Type B pancreatic cell (in vitro differentiated cells): Measurements from ENCODE around the gene IFNGR2. TPM values are rescaled to one million over a fixed set of nuclear protein-coding genes. Genes with fewer than 3 reads are reported as not detected.
A peak's percentile ranks its signal among the peaks of the same experiment; 100 is the strongest.
"Not testable (repeated sequence)": the region's sequence is repeated elsewhere in the genome, so short reads cannot be mapped to it uniquely, and the experiment has no call there.

Experiments
- DNase-seq: peaks from one replicate; pipeline ENCODE4 v3.0.0; 2021; ENCODE audit warnings: mixed read lengths; ENCODE audit not compliant: unreplicated experiment; ENCODE audit errors: extremely low spot score
- H3K27ac Mint-ChIP-seq: 2 replicates; pipeline ENCODE4 v1.8.0; 2021; ENCODE audit warnings: mild to moderate bottlenecking, mixed read lengths
- H3K27me3 Mint-ChIP-seq: 2 replicates; pipeline ENCODE4 v1.8.0; 2021; ENCODE audit warnings: mixed read lengths
- H3K36me3 Mint-ChIP-seq: 2 replicates; pipeline ENCODE4 v1.8.0; 2021; ENCODE audit warnings: mixed read lengths
- H3K4me1 Mint-ChIP-seq: one replicate; pipeline ENCODE4 v1.8.0; 2021; ENCODE audit warnings: mixed read lengths; ENCODE audit not compliant: unreplicated experiment
- H3K4me3 Mint-ChIP-seq: 2 replicates; pipeline ENCODE4 v1.8.0; 2021; ENCODE audit warnings: mild to moderate bottlenecking, mixed read lengths
- H3K9me3 Mint-ChIP-seq: 2 replicates; pipeline ENCODE4 v1.8.0; 2021; ENCODE audit warnings: mixed read lengths
- total RNA-seq: library from RNA; stranded (reverse); gene quantifications from 2 replicates; pipeline ENCODE4 v1.2.1, GENCODE V29; 2021; ENCODE audit warnings: low replicate concordance
- TF ChIP-seq, protein P1 (sequence below): fragments of 200-600 bp; sonication (generic); conservative IDR thresholded peaks from 2 replicates; pipeline ENCODE4 v1.5.0; 2021; ENCODE audit warnings: antibody characterized with exemption, mild to moderate bottlenecking

Gene IFNGR2
- total RNA-seq, 1 donor from 2014 or later, result 40.4 TPM

DNA sequence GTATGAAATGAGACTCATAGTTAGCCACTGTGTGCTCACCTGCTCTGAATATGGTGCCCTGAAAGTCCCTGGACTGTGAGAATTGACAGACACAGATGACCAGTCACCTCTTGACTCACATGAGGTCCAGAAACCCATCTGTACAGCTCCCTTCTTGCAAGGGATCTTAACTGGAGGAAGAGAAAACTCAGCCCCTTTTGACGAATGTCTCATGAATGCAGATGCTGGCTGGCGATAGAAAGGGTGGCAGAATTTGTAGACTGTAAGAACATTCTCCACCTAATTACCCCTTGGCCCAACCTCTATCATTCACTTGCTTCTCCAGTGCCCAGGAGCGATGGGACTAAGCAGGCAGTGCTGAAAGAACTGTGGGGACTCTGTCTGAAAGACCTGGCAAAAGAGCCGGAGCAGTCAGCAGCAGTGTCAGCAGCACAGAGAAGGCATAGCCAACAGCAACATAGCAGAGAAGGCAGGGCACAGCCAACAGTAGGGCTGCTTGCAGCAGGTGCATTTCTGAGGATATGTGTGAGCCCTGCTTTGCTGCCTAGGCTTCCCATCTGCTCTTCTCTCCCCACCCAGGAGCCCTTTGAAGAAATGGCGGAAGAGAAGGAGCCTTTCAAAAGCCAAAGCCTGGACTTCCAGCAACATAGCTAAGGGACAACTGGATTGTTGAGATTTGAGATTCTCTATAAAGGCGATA is 25.8 kb upstream of the IFNGR2 start:
- H3K9me3 Mint-ChIP-seq, result no peaks in the 10 kb centered on the region
- no peaks in the 10 kb centered on the region for H3K4me1 Mint-ChIP-seq
- no peak overlapping the region for H3K27ac Mint-ChIP-seq
- no peak overlapping the region for H3K4me3 Mint-ChIP-seq
- peaks cover 5% of the 10 kb centered on the region for H3K27me3 Mint-ChIP-seq
- no peaks in the 10 kb centered on the region for H3K36me3 Mint-ChIP-seq
- TF ChIP-seq, protein P1, sequence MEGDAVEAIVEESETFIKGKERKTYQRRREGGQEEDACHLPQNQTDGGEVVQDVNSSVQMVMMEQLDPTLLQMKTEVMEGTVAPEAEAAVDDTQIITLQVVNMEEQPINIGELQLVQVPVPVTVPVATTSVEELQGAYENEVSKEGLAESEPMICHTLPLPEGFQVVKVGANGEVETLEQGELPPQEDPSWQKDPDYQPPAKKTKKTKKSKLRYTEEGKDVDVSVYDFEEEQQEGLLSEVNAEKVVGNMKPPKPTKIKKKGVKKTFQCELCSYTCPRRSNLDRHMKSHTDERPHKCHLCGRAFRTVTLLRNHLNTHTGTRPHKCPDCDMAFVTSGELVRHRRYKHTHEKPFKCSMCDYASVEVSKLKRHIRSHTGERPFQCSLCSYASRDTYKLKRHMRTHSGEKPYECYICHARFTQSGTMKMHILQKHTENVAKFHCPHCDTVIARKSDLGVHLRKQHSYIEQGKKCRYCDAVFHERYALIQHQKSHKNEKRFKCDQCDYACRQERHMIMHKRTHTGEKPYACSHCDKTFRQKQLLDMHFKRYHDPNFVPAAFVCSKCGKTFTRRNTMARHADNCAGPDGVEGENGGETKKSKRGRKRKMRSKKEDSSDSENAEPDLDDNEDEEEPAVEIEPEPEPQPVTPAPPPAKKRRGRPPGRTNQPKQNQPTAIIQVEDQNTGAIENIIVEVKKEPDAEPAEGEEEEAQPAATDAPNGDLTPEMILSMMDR, result no peak
- DNase-seq, result no peak

GRCh38 chr21:33378081-33378480 is 25.1 kb upstream of the IFNGR2 start:
- H3K4me3 Mint-ChIP-seq, result no peak overlapping the region
- peaks cover 2% of the 10 kb centered on the region for H3K4me1 Mint-ChIP-seq

DNA sequence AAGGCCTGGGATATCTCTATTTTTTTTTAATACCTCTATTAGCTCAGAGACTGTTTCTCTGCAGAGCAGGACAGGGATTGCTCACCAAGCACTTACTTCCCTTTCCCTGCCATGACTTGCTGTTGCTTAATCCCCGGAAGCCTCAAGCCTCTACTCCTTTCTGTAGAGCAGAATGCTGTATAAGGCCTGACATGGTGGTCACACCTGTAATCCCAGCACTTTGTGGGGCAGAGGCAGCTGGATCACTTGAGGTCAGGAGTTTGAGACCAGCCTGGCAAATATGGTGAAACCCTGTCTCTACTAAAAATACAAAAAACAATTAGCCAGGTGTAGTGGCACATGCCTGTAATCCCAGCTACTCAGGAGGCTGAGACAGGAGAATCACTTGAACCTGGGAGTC is 23.3 kb upstream of the IFNGR2 start:
- not testable (repeated sequence) for H3K9me3 Mint-ChIP-seq, H3K27me3 Mint-ChIP-seq, H3K4me1 Mint-ChIP-seq, H3K4me3 Mint-ChIP-seq, DNase-seq, H3K36me3 Mint-ChIP-seq
- H3K27ac Mint-ChIP-seq, result peak overlapping the region; percentile 69

More at GRCh38 chr21:33378081-33378480, 25.1 kb upstream of the IFNGR2 start:
- no peaks in the 10 kb centered on the region for H3K36me3 Mint-ChIP-seq
- peaks cover 5% of the 10 kb centered on the region for H3K27me3 Mint-ChIP-seq
- no peaks in the 10 kb centered on the region for H3K9me3 Mint-ChIP-seq
- H3K27ac Mint-ChIP-seq, result no peak overlapping the region
- TF ChIP-seq, protein P1, result no peak
- no peak for DNase-seq

DNA sequence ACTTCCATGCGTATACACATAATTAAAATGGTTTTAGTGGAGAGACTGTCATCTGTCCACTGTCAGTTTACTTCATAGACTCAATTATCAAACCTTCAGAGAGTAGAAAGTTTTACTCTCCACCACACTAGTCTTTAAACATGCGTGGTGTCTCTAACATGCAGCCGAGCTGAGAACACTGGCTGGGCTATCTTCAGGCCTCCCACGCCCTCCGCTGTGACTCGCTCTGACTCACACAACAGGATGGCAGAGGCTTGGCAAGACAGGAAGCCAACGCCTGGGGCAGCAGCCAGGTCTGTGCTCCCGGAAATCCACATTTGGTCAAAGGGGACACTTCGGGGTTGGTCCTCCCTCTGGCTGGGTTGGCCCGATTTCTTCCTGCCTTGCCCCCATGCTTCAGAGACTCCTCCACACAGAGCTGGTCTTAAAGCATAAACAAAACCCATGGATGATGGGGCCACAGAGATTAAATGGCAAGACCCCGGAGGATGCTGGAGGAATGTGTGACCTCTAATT is 22.7 kb upstream of the IFNGR2 start:
- no peak for DNase-seq
- Mint-ChIP-seq H3K36me3 (no peaks in the 10 kb centered on the region), H3K27me3 (peaks cover 5% of the 10 kb centered on the region), H3K27ac (peak overlapping the region; percentile 69), H3K9me3 (no peaks in the 10 kb centered on the region), H3K4me3 (no peak overlapping the region), H3K4me1 (peaks cover 5% of the 10 kb centered on the region)
- TF ChIP-seq, protein P1, result no peak

GRCh38 chr21:33381381-33381780 is 21.8 kb upstream of the IFNGR2 start:
- not testable (repeated sequence) for H3K4me3 Mint-ChIP-seq, H3K4me1 Mint-ChIP-seq, H3K9me3 Mint-ChIP-seq, H3K36me3 Mint-ChIP-seq, DNase-seq, H3K27me3 Mint-ChIP-seq
- H3K27ac Mint-ChIP-seq, result peak overlapping the region; percentile 53

DNA sequence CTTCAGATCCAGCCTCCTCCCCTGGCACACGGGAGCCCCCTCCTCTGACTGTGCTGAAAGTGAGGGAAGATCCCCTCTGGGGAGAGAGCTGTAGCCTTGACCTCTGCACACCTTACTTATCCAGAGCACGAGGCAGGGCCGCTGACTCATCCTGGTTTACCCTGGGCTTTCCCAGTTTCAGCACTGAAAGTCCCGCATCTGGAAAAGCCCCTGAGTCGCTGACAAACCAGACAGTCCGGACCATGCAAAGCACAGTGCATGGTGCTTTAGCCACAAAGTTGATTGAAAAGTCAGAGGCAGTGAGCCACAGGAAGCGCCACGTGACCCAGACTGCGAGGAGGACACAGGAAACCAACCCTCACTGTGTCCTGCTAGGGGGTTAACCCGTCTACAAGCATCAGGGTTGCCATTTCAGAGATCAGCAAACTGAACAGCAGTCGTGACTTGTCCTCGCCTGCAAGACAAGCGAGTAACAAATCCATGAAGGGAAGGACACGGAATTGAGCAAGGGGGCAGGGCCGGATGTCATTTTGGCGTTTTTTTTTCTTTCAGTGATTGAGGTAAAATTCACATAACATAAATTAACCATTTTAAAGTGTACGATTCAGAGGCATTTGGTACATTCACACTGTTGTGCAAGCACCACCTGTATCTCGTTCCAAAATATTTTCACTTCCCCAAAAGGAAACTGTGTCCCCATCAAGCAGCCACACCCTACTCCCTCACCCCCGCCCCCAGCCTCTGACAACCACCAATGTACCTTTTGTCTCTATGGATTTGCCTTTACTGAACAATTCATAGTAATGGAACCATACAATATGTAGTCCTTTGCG is 19.9 kb upstream of the IFNGR2 start:
- Mint-ChIP-seq H3K9me3 (no peaks in the 10 kb centered on the region), H3K27me3 (no peaks in the 10 kb centered on the region), H3K36me3 (no peaks in the 10 kb centered on the region), H3K27ac (peak overlapping the region; percentile 75), H3K4me3 (peak overlapping the region; percentile 34), H3K4me1 (peaks cover 5% of the 10 kb centered on the region)
- TF ChIP-seq, protein P1, result no peak
- no peak for DNase-seq
